A673 (cell line): ENCODE results near the gene APOF.
"Not testable (repeated sequence)": the region's sequence is repeated elsewhere in the genome, so short reads cannot be mapped to it uniquely, and the experiment has no call there.

Experiments used
- CTCF ChIP-seq: fragments of 300-800, 200-600 bp; sonication (generic); conservative IDR thresholded peaks from 2 replicates; pipeline ENCODE4 v1.5.1; 2017; ENCODE audit warnings: low read depth, mild to moderate bottlenecking, antibody characterized with exemption, low read length, moderate library complexity, mixed read lengths
- EZH2 ChIP-seq: fragments of 200-600 bp; sonication (generic); IDR thresholded peaks from 2 replicates; pipeline ENCODE4 v1.6.1; 2017; ENCODE audit warnings: borderline replicate concordance, low read depth, mild to moderate bottlenecking, mixed read lengths, antibody characterized with exemption, low read length; ENCODE audit not compliant: poor library complexity, severe bottlenecking

- not testable (repeated sequence) for TF ChIP-seq CTCF, EZH2
These were observed 27.1 kb downstream of the APOF start for GRCh38 chr12:56335527-56335926.
